Stimulated activated CD4-positive, alpha-beta T cell treated with anti-CD3 and anti-CD28 coated beads, Interleukin-2, amount 100 ng/mL, for 4 hours (primary cell): Measurements from ENCODE around the gene SH2B3.

ENCODE experiments used
- DNase-seq: peaks from one replicate; pipeline ENCODE4 v3.0.0-alpha.2; 2020; ENCODE audit warnings: low read depth

The SH2B3 gene

GRCh38 chr12:111409780-111410430, 4.2 kb downstream of the SH2B3 start:
- no peak for DNase-seq

- no peak for DNase-seq
Measured at GRCh38 chr12:111410431-111411184, 4.9 kb downstream of the SH2B3 start.

- no peak for DNase-seq
Measured at GRCh38 chr12:111411185-111411764, 5.6 kb downstream of the SH2B3 start.

- no peak for DNase-seq
Measured at GRCh38 chr12:111412007-111412829, 6.5 kb downstream of the SH2B3 start.

- no peak for DNase-seq
Measured at GRCh38 chr12:111412830-111413441, 7.2 kb downstream of the SH2B3 start.

- DNase-seq: no peak
Measured at GRCh38 chr12:111413442-111414086, 7.8 kb downstream of the SH2B3 start.

- no peak for DNase-seq
Measured at GRCh38 chr12:111414711-111415252, 9.1 kb downstream of the SH2B3 start.

GRCh38 chr12:111417290-111417689, 11.6 kb downstream of the SH2B3 start:
- no peak for DNase-seq

- no peak for DNase-seq
Measured at GRCh38 chr12:111417784-111418593, 12.3 kb downstream of the SH2B3 start.

GRCh38 chr12:111418594-111418880, 12.8 kb downstream of the SH2B3 start:
- DNase-seq: no peak

- DNase-seq: no peak
Measured at GRCh38 chr12:111419784-111420183, 14.1 kb downstream of the SH2B3 start.

GRCh38 chr12:111420494-111420893, 14.8 kb downstream of the SH2B3 start:
- no peak for DNase-seq

GRCh38 chr12:111424189-111424792, 18.6 kb downstream of the SH2B3 start:
- DNase-seq: no peak

- DNase-seq: no peak
Measured at GRCh38 chr12:111424793-111425251, 19.1 kb downstream of the SH2B3 start.

- DNase-seq: no peak
Measured at GRCh38 chr12:111425655-111426054, 19.9 kb downstream of the SH2B3 start.

- DNase-seq: no peak
Measured at GRCh38 chr12:111426344-111427185, 20.8 kb downstream of the SH2B3 start.

- DNase-seq: no peak
Measured at GRCh38 chr12:111427417-111428074, 21.8 kb downstream of the SH2B3 start.

- no peak for DNase-seq
Measured at GRCh38 chr12:111428081-111428727, 22.5 kb downstream of the SH2B3 start.
